HEK293 (cell line): Measurements from ENCODE around the gene ACAA2.

ENCODE experiments used
- BCL11A ChIP-seq: fragments of 450-650 bp; formaldehyde crosslinking; IDR thresholded peaks from 2 replicates; pipeline ENCODE4 v1.5.1; 2016; ENCODE audit warnings: low read depth, missing biosample characterization, missing genetic modification characterization
- HOXC10 ChIP-seq: sonication (generic); formaldehyde crosslinking; IDR thresholded peaks from 2 replicates; pipeline ENCODE4 v1.8.1; 2023; ENCODE audit warnings: mild to moderate bottlenecking, missing genetic modification reagents
- MZF1 ChIP-seq: fragments of 450-650 bp; formaldehyde crosslinking; IDR thresholded peaks from 2 replicates; pipeline ENCODE4 v1.5.1; 2017; ENCODE audit warnings: missing biosample characterization, missing genetic modification characterization, borderline replicate concordance
- ZNF121 ChIP-seq: fragments of 450-650 bp; formaldehyde crosslinking; IDR thresholded peaks from 2 replicates; pipeline ENCODE4 v1.5.1; 2016; ENCODE audit warnings: missing biosample characterization, missing genetic modification characterization
- ZNF223 ChIP-seq: fragments of 450-650 bp; formaldehyde crosslinking; IDR thresholded peaks from 2 replicates; pipeline ENCODE4 v1.5.1; 2016; ENCODE audit warnings: missing biosample characterization, missing genetic modification characterization
- ZNF521 ChIP-seq: fragments of 450-650 bp; formaldehyde crosslinking; IDR thresholded peaks from 2 replicates; pipeline ENCODE4 v1.5.1; 2017; ENCODE audit warnings: missing biosample characterization, mild to moderate bottlenecking, missing genetic modification characterization
- ZNF529 ChIP-seq: fragments of 450-650 bp; formaldehyde crosslinking; IDR thresholded peaks from 2 replicates; pipeline ENCODE4 v1.5.1; 2017; ENCODE audit warnings: missing genetic modification characterization, missing biosample characterization; ENCODE audit not compliant: insufficient replicate concordance
- ZNF621 ChIP-seq: fragments of 450-650 bp; formaldehyde crosslinking; IDR thresholded peaks from 2 replicates; pipeline ENCODE4 v1.5.1; 2017; ENCODE audit warnings: missing biosample characterization, missing genetic modification characterization
- ZNF670 ChIP-seq: fragments of 450-650 bp; formaldehyde crosslinking; IDR thresholded peaks from 2 replicates; pipeline ENCODE4 v1.5.1; 2016; ENCODE audit warnings: missing biosample characterization, missing genetic modification characterization, low read depth
- ZNF707 ChIP-seq: fragments of 450-650 bp; formaldehyde crosslinking; IDR thresholded peaks from 2 replicates; pipeline ENCODE4 v1.5.1; 2016; ENCODE audit warnings: missing biosample characterization, missing genetic modification characterization
- ZNF777 ChIP-seq: fragments of 450-650 bp; formaldehyde crosslinking; IDR thresholded peaks from 2 replicates; pipeline ENCODE4 v1.5.1; 2017; ENCODE audit warnings: missing biosample characterization, missing genetic modification characterization, borderline replicate concordance
- TF ChIP-seq, protein P1 (sequence below): fragments of 450-650 bp; formaldehyde crosslinking; IDR thresholded peaks from 2 replicates; pipeline ENCODE4 v1.5.1; 2017; ENCODE audit warnings: missing biosample characterization, missing genetic modification characterization
- TF ChIP-seq, protein P2 (sequence below): fragments of 450-650 bp; formaldehyde crosslinking; IDR thresholded peaks from 2 replicates; pipeline ENCODE4 v1.5.1; 2016; ENCODE audit warnings: missing biosample characterization, missing genetic modification characterization

- TF ChIP-seq, protein P1, sequence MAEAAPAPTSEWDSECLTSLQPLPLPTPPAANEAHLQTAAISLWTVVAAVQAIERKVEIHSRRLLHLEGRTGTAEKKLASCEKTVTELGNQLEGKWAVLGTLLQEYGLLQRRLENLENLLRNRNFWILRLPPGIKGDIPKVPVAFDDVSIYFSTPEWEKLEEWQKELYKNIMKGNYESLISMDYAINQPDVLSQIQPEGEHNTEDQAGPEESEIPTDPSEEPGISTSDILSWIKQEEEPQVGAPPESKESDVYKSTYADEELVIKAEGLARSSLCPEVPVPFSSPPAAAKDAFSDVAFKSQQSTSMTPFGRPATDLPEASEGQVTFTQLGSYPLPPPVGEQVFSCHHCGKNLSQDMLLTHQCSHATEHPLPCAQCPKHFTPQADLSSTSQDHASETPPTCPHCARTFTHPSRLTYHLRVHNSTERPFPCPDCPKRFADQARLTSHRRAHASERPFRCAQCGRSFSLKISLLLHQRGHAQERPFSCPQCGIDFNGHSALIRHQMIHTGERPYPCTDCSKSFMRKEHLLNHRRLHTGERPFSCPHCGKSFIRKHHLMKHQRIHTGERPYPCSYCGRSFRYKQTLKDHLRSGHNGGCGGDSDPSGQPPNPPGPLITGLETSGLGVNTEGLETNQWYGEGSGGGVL (tag by site-specific recombination), result no peak
- TF ChIP-seq ZNF670 (tag by site-specific recombination) (no peak), ZNF121 (no peak), MZF1 (tag by site-specific recombination) (no peak), ZNF777 (no peak), ZNF521 (tag by site-specific recombination) (no peak), HOXC10 (CRISPR knock-in tag) (no peak), ZNF621 (tag by site-specific recombination) (no peak), ZNF707 (tag by site-specific recombination) (no peak), ZNF529 (tag by site-specific recombination) (no peak), ZNF223 (tag by site-specific recombination) (no peak), BCL11A (no peak)
- TF ChIP-seq, protein P2, sequence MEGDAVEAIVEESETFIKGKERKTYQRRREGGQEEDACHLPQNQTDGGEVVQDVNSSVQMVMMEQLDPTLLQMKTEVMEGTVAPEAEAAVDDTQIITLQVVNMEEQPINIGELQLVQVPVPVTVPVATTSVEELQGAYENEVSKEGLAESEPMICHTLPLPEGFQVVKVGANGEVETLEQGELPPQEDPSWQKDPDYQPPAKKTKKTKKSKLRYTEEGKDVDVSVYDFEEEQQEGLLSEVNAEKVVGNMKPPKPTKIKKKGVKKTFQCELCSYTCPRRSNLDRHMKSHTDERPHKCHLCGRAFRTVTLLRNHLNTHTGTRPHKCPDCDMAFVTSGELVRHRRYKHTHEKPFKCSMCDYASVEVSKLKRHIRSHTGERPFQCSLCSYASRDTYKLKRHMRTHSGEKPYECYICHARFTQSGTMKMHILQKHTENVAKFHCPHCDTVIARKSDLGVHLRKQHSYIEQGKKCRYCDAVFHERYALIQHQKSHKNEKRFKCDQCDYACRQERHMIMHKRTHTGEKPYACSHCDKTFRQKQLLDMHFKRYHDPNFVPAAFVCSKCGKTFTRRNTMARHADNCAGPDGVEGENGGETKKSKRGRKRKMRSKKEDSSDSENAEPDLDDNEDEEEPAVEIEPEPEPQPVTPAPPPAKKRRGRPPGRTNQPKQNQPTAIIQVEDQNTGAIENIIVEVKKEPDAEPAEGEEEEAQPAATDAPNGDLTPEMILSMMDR (tag by site-specific recombination), result no peak
These were observed 68.0 kb downstream of the ACAA2 start for GRCh38 chr18:49745045-49746014.
